Sciatic nerve (tissue), 2 donors: ENCODE results near the gene HM13. TPM values are rescaled to one million over a fixed set of nuclear protein-coding genes. Genes with fewer than 3 reads are reported as not detected.
A peak's percentile ranks its signal among the peaks of the same experiment; 100 is the strongest.
"Not testable (repeated sequence)": the region's sequence is repeated elsewhere in the genome, so short reads cannot be mapped to it uniquely, and the experiment has no call there.

ENCODE experiments used
- ATAC-seq: fragments of 200-7000 bp; cut with Tn5 transposase; one replicate; pipeline ENCODE4 v1.9.1; 2020; ENCODE audit warnings: mild to moderate bottlenecking, moderate library complexity
- DNase-seq: peaks from one replicate; pipeline ENCODE4 v3.0.0-alpha.2; 2020; ENCODE audit warnings: low spot score
- intact Hi-C: fragments of 100-400 bp; cut with DNase I; formaldehyde crosslinking; loops from one replicate; pipeline ENCODE4 v1.14.2; 2022
- total RNA-seq: library from RNA; stranded (reverse); fragmentation: NEBNext Ultra II Directional; extraction: Animal tissue kit (Norgen Biotek cat#: 25700); gene quantifications from one replicate; pipeline ENCODE4 v1.2.1, GENCODE V29; 2021
- donor health status: DM: no; HTN: no; CAD: no.
- donor health status: DM: no; HTN: no; CAD: no.

HM13 gene
- total RNA-seq, 1 donor from 2014 or later, result 106 TPM

DNA sequence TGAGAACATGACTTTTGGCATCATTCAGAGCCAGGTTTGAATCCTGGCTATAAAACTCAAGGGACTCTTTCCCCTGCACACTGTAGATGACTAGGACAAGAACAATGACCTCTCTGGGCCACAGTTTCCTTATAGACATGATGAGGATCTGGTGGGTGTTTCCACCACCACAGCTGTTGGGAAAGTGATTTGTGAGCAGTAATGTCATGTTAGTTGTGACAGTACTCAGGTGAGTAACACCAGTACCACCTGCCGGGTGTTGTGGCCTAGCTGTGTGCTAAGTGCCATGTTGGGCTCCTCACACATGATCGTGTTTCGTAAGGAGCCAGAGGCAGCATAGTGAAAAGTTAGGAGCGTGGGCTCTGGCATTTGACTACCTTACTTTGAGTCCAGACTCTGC is 24.1 kb downstream of the HM13 start:
- ATAC-seq, result no peak
- DNase-seq, result no peak
- intact Hi-C loops, result no loop called here

GRCh38 chr20:31539636-31540035 is 25.4 kb downstream of the HM13 start:
- DNase-seq, ATAC-seq, intact Hi-C loops: not testable (repeated sequence)

GRCh38 chr20:31540406-31540805 is 26.2 kb downstream of the HM13 start:
- ATAC-seq (no peak), DNase-seq (no peak)
- intact Hi-C loops, result no loop called here

- intact Hi-C loops, result no loop called here
Measured at GRCh38 chr20:31542201-31542842, 28.1 kb downstream of the HM13 start.

DNA sequence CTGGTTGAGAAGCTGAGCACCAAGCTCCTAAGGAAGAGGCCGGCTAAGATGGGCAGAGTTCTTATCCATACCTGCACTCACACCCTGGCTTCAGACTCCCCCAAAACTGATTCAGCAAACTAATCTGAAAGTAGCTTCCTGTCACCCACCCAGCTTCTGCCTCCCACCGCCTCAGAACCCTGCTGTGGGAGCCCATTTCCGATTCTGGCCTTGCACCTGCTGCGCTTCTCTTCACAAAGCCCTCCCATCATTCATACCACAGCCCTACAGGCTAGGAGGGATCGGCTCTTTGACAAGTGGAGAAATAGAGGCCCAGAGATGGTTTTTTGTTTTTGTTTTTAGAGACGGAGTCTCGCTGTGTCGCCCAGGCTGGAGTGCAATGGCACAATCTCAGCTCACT is 28.7 kb downstream of the HM13 start:
- intact Hi-C loops, result no loop called here
- ATAC-seq (no peak), DNase-seq (no peak)

More at GRCh38 chr20:31542201-31542842, 28.1 kb downstream of the HM13 start:
- no peak for ATAC-seq
- DNase-seq, result no peak

GRCh38 chr20:31543966-31544598 is 29.8 kb downstream of the HM13 start:
- intact Hi-C loops, result no loop called here
- DNase-seq (no peak), ATAC-seq (peak; percentile 65)

DNA sequence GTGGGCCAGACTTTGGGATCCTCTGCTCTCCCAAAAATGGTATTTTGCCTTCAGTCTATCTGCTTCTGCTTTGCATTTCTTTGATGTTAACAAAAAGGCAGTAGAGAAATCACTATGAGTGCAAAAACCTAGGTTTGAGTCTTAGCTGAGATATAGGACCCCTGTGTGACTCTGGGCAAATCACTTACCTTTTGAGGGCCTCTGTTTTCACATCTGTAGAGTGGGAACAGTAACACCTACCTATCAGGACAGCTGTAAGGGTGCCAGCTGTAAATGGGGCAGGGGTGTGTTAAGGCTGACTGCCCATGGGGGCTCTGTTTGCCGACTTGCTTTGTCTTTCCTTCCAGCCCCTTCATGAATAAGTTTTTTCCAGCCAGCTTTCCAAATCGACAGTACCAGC is 30.4 kb downstream of the HM13 start:
- intact Hi-C loops, result no loop called here
- no peak for ATAC-seq
- DNase-seq, result no peak

DNA sequence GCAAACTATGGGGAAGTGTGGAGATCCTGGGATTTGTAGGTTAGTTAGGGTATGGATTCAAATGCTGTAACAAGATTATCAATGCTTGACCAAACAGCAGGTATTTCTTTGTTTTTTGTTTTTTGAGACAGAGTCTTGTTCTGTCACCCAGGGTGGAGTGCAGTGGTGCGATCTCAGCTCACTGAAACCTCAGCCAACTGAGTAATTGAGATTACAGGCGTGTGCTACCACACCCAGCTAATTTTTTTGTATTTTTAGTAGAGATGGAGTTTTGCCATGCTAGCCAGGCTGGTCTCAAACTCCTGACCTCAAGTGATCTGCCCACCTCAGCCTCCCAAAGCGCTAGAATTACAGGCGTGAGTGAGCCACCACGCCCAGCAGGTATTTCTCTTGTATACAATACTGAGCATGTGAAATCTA is 31.4 kb downstream of the HM13 start:
- DNase-seq, intact Hi-C loops, ATAC-seq: not testable (repeated sequence)

DNA sequence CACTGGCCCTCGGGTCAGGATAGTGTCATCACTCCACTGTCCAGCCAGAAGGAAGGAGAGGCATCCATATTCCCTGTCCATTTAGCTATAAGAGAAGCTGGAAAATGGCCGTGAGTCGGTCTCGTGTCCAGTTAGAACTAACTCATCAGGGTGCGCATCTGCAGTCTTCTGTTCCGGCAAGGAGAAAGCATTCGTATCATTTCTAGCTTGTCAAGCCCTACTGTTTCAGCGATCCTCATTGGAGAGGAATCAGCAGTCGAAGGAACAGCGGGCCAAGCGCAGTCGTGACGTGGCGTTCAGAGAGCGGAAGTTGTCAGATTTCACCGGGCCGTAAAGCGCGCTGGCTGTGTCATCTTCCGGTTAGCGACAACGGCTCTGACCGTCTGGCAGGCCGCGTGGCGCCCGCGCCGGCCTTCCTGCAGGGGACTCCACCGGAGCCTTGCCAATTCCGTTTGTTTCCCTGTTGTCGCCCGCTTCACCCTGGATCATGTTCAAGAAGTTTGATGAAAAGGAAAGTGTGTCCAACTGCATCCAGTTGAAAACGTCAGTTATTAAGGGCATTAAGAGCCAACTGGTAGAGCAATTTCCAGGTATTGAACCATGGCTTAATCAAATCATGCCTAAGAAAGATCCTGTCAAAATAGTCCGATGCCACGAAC is 32.9 kb downstream of the HM13 start:
- DNase-seq (peak; percentile 90), ATAC-seq (peak; percentile 89)
- intact Hi-C loops, result no loop called here

- DNase-seq (no peak), ATAC-seq (no peak)
- intact Hi-C loops, result no loop called here
Measured at GRCh38 chr20:31547720-31548298, 33.6 kb downstream of the HM13 start.

DNA sequence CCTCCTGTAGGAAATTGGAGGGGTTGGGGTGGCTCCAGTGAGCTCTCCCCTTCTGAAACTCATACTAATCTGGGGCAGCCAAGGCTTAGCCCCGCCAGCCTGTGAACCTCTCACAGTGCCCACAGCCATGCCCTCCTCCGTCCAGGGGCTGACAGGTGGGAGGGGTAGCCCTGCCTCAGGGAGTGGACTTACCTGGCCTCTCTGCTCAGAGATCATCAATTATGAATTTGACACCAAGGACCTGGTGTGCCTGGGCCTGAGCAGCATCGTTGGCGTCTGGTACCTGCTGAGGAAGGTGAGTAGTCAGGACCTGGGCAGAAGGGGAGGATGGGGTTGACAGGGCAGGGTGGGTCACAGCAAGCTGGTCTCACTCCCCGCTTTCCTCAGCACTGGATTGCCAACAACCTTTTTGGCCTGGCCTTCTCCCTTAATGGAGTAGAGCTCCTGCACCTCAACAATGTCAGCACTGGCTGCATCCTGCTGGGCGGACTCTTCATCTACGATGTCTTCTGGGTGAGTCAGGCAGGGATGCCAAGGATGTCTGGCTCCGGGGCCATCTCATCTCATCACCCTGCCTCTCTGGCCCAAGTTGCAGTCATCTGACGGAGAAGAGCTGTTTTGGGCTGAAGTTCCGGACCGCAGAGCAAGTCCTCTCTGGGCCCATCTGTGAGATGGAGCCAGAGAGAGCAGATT is 34.7 kb downstream of the HM13 start:
- intact Hi-C loops, result no loop called here
- DNase-seq (no peak), ATAC-seq (no peak)

GRCh38 chr20:31549513-31549880 is 35.3 kb downstream of the HM13 start:
- intact Hi-C loops, result no loop called here
- DNase-seq, result no peak
- ATAC-seq, result no peak

- intact Hi-C loops, result no loop called here
- no peak for ATAC-seq
- no peak for DNase-seq
Measured at GRCh38 chr20:31550099-31550498, 35.9 kb downstream of the HM13 start.

GRCh38 chr20:31551163-31552081 is 37.2 kb downstream of the HM13 start:
- DNase-seq (no peak), ATAC-seq (no peak)
- intact Hi-C loops, result no loop called here

- ATAC-seq (no peak), DNase-seq (no peak)
- intact Hi-C loops, result no loop called here
Measured at GRCh38 chr20:31555203-31555775, 41.0 kb downstream of the HM13 start.

GRCh38 chr20:31559704-31560093 is 45.5 kb downstream of the HM13 start:
- DNase-seq (no peak), ATAC-seq (no peak)
- intact Hi-C loops, result loop anchor here (1.0 kb wide), 1 partner anchor 164 kb away; no protein-coding TSS in a partner anchor

DNA sequence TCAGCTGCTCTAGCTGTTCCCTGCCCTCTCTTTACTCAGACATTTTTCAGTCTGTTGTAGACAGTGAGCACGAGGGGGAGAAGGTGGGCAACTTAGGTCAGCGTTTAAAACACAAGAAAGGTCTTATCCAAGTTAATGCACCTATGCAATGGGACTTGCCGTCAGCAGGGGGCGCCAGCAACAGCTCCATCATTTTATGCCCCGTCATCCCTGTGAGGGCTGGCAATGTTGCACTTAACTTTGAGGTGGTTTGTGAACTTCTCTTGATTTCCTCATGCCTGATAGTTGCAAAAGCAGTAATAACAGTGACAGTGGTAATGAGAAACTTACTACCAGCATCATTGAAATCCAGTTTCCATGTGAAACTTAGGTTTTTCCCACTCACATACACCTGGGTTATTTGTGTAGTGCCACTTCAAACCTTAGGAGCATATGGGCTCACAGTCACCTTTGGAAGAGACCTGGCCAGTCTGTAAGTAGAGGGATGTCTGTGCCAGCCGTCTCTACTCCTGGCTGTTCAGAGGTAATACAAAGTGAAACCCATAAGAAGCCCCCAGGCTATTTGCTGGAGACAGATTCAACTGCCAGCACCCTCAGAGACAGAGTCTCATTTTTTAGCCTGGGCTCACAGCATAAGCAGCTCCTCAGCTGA is 46.0 kb downstream of the HM13 start:
- ATAC-seq (peak; percentile 61), DNase-seq (peak; percentile 82)
- intact Hi-C loops, result no loop called here
